Chondrocyte (in vitro differentiated cells): ENCODE measurements around the gene HEATR3. TPM values are rescaled to one million over a fixed set of nuclear protein-coding genes. Genes with fewer than 3 reads are reported as not detected.
A peak's percentile ranks its signal among the peaks of the same experiment; 100 is the strongest.

Source experiments
- DNase-seq: peaks from one replicate; pipeline ENCODE4 v3.0.0; 2021; ENCODE audit warnings: mixed read lengths, low spot score
- H3K27ac Mint-ChIP-seq: one replicate; pipeline ENCODE4 v1.8.0; 2021; ENCODE audit warnings: mild to moderate bottlenecking, moderate library complexity, mixed read lengths; ENCODE audit not compliant: unreplicated experiment
- H3K27me3 Mint-ChIP-seq: 2 replicates; pipeline ENCODE4 v1.8.0; 2021; ENCODE audit warnings: low read depth, mixed read lengths
- H3K36me3 Mint-ChIP-seq: 2 replicates; pipeline ENCODE4 v1.8.0; 2021; ENCODE audit warnings: low read depth, mixed read lengths
- H3K4me1 Mint-ChIP-seq: 2 replicates; pipeline ENCODE4 v1.8.0; 2021; ENCODE audit warnings: low read depth, mild to moderate bottlenecking, mixed read lengths
- H3K4me3 Mint-ChIP-seq: one replicate; pipeline ENCODE4 v1.8.0; 2021; ENCODE audit warnings: mild to moderate bottlenecking, moderate library complexity, mixed read lengths; ENCODE audit not compliant: unreplicated experiment
- H3K9me3 Mint-ChIP-seq: 2 replicates; pipeline ENCODE4 v1.8.0; 2021; ENCODE audit warnings: low read depth, mixed read lengths
- CTCF ChIP-seq: fragments of 200-600 bp; sonication (generic); IDR thresholded peaks from 2 replicates; pipeline ENCODE4 v1.5.0; 2021; ENCODE audit warnings: antibody characterized with exemption, mild to moderate bottlenecking, moderate library complexity
- long read RNA-seq: library from polyadenylated mRNA; stranded (forward); transcript quantifications from one replicate; pipeline ENCODE4 v2.0.0, GENCODE V29; 2021
- total RNA-seq: library from RNA; stranded (reverse); gene quantifications from 3 replicates; pipeline ENCODE4 v1.2.1, GENCODE V29; 2021

Gene HEATR3
- total RNA-seq = 16.0 to 19.8 TPM (median 17.3 TPM) in 3 replicates
- long read RNA-seq, partial matches to known transcripts = 0 of 4 reads
- long read RNA-seq, other reads (novel, unspliced or antisense) = 2 of 4 reads

DNA sequence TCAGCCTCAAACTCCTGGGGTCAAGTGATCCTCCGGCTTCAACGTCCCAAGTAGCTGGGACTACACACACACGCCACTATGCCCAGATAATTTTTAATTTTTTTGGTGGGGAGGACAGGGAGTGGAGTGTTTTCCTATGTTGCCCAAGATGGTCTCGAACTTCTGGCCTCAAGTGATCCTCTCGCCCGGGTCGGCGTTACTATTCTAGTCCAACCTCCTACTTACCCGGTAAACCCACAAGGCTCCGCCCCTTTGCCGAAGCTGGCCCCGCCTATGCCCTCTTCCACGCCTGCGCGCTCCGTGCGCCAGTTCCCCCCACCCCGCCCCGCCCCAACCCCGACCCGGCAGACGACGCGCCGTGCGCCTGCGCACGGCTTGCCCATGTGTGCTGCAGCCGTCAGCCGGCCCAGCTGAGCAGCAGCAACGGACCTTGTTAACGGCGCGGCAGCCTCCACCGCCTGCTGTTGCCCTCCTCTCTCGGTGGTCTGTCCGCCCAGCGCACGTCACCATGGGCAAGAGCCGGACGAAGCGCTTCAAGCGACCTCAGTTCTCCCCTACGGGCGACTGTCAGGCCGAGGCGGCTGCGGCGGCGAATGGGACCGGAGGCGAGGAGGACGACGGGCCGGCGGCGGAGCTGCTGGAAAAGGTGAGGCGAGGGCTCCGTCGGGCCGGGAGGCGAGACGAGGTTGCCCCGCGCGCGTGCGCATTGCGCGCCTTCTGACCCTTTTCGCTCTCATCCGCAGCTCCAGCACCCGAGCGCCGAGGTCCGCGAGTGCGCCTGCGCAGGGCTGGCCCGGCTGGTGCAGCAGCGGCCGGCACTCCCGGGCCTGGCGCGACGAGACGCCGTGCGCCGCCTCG is at the start of gene HEATR3:
Gene HEATR3, plus strand, starts transcription at position 347 of the 858 bp plus-strand sequence. Its CDS starts 162 bp downstream, at position 509.
- H3K27me3 Mint-ChIP-seq = no peaks in the 10 kb centered on the region
- peaks cover 37% of the 10 kb centered on the region for H3K4me1 Mint-ChIP-seq
- no peak for TF ChIP-seq CTCF
- H3K9me3 Mint-ChIP-seq = no peaks in the 10 kb centered on the region
- DNase-seq = peak; percentile 95
- H3K4me3 Mint-ChIP-seq = peak within 1 kb of the TSS; percentile 85
- peaks cover 6% of the 10 kb centered on the region for H3K36me3 Mint-ChIP-seq
- H3K27ac Mint-ChIP-seq = peak within 1 kb of the TSS; percentile 96

GRCh38 chr16:50017553-50017952 is 48.2 kb upstream of the HEATR3 start:
- Mint-ChIP-seq H3K27ac (no peak overlapping the region), H3K9me3 (no peaks in the 10 kb centered on the region), H3K4me1 (no peaks in the 10 kb centered on the region), H3K4me3 (no peak overlapping the region), H3K36me3 (no peaks in the 10 kb centered on the region), H3K27me3 (peaks cover 14% of the 10 kb centered on the region)
- TF ChIP-seq CTCF = no peak
- DNase-seq = no peak

DNA sequence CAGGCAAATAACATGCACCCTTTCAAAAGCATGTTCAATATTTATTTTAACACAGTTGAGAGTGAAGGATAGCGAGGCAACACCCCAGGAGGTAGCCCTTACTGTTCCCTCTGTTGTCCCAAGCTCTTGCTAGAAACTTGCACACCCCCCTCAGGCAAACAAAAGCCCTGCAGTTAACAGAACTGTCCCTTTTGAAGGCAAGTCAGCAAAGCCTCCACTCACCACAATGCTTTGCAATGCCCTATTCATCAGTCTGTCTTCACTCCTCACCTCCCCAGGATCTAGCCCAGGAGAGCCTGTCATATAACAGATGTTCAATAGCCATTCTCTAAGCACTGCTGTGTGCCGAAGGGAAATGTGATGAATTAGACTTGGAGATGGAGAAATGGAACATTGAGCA is 44.2 kb upstream of the HEATR3 start:
- no peak for DNase-seq
- peak; percentile 26 for TF ChIP-seq CTCF
- H3K27ac Mint-ChIP-seq = no peak overlapping the region
- H3K4me1 Mint-ChIP-seq = peaks cover 15% of the 10 kb centered on the region
- no peaks in the 10 kb centered on the region for H3K9me3 Mint-ChIP-seq
- peaks cover 14% of the 10 kb centered on the region for H3K27me3 Mint-ChIP-seq
- no peak overlapping the region for H3K4me3 Mint-ChIP-seq
- H3K36me3 Mint-ChIP-seq = no peaks in the 10 kb centered on the region

DNA sequence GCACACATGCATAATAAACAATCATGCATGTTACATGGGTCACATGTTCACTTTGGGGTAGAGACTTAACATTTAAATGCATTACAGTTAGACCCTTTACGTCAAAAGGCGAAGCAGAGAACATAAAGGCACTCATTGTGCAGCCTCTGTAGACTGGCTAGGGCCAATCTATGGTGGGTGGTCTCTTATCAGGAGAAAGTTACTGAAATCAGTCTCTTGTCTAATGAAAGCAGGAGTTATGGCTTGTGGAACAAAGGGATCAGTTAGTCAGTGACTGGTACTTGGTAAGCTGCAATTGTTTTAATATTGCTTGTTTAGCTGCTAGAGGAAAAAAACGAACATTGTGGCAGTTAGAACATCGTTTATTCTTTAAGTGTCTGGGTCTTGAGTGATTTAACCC is 42.1 kb upstream of the HEATR3 start:
- Mint-ChIP-seq H3K27me3 (peaks cover 14% of the 10 kb centered on the region), H3K36me3 (no peaks in the 10 kb centered on the region), H3K4me1 (peaks cover 15% of the 10 kb centered on the region), H3K4me3 (no peak overlapping the region), H3K27ac (no peak overlapping the region), H3K9me3 (no peaks in the 10 kb centered on the region)
- DNase-seq = no peak
- TF ChIP-seq CTCF = no peak

DNA sequence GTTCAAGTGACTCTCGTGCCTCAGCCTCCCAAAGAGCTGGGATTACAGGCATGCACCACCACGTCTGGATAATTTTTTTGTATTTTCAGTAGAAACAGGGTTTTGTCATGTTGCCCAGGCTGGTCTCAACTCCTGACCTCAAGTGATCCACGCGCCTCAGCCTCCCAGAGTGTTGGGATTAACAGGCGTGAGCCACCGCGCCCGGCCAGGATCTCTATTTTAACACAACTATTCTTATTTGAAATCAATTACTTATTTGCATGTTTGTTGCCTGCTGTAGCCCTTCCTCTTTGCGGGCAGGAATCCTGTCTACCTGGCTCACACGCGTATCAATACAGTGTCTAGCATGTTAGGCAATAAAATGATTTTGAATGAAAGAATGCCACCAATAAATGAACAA is 41.6 kb upstream of the HEATR3 start:
- TF ChIP-seq CTCF = no peak
- DNase-seq = no peak
- H3K36me3 Mint-ChIP-seq = no peaks in the 10 kb centered on the region
- peaks cover 14% of the 10 kb centered on the region for H3K27me3 Mint-ChIP-seq
- H3K27ac Mint-ChIP-seq = no peak overlapping the region
- no peak overlapping the region for H3K4me3 Mint-ChIP-seq
- H3K9me3 Mint-ChIP-seq = no peaks in the 10 kb centered on the region
- H3K4me1 Mint-ChIP-seq = peaks cover 15% of the 10 kb centered on the region
